ENCODE measurements around the gene RALGPS1.

Gene RALGPS1

DNA sequence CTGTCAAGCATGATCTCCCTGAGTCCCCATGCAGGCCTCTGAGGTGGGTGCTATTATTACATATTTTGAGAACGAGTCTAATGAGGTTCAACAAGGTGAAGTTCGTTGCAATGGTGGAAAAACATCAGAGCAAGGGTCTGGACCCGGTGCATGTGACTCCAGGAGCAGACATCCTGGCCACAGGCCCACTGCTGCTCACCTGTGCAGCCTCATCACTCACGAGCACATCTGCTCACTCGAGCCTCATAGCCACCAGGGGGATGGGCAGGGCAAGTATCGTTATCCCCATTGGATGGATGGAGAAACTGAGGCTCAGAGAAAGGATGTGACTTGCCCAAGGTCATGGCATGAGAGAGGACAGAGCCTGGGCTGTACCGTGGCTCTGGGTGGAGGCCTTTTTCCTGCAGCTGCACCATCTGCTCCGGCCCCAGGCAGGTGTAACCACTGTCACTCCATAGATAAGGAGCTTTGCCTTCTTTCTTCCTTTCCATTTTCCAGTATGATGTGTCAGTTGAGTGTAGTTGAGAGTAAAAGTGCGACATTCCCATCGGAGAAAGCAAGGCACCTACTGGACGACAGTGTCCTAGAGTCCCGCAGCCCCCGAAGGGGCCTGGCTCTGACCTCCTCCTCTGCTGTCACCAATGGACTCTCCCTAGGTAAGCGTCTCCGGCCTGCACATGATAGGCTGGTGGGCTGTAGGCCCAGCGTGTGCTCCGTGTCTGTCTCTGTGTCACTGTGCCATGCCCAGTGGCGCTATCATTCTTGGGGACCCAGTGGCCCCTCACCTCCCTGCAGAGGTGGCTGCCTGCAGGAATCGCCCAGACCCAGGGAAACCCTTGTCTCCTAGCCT is 281.6 kb downstream of the RALGPS1 start:
- DNase-seq = no peak

GRCh38 chr9:127196826-127197145 is 282.2 kb downstream of the RALGPS1 start:
- no peak for DNase-seq

GRCh38 chr9:127197186-127197860 is 282.7 kb downstream of the RALGPS1 start:
- DNase-seq = no peak

DNA sequence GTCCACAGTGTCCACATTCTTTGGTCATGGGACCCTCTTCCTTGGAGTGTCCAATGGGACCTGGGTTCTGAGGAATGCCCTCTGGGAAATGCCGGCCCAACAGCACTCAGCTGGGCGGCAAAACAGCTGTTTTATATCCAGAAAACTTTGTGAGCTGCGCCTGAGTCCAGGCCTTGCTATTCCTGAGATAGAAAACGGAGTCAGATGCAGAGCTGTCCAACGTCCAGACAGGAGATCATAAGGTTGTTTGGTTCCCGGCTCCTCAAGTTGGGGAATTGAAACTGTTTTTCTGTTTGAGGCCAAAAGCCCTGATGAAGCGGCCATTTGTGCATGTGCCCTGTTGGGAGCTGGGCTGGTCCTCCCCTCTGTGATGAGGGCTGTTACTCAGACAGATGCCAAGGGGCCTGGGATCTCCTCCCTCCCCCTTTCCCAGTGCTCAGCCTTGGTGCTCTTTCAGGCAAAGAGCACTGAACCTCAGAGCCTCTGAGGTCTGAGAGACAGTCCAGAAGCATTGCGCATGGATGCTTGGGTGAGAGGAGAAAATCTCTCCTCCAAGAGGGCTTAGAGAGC is 283.4 kb downstream of the RALGPS1 start:
- DNase-seq = no peak

GRCh38 chr9:127198587-127198986 is 284.0 kb downstream of the RALGPS1 start:
- no peak for DNase-seq

DNA sequence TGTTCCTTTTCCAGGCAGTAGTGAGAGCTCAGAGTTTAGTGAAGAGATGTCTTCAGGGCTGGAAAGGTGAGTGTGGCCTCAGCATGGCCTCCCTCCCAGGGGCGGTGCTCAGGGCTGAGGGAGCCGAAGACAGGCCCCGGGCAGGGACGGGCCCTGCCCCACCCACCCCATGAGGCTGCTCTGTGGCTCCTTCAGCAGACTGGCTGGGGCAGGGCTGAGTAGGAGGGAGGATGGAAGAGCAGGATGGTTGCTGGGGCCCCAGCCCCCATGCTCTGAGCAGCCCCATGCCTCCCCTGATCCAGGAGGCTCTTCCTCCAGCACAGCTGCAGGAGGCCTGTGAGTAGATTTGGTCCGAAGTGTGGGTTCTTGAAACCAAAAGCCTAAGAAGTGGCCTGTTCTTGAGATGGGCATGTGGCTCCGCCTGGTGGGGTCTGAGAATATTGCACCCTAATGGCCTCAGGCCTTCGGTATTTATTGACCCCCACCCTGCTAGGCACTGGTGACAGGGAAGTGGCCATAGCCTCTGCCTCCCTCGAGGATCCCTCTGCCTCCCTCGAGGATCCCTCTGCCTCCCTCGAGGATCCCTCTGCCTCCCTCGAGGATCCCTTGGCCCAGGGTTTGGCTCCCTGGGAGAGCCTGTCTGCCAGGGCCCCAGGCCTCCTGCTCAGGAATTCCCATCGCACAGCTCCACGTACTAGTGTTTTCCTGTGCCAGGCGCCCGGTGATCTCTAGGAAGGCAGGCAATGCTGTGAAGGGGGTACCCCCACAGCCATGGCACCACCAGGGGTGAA is 284.6 kb downstream of the RALGPS1 start:
- peak; percentile 5 to 71 for DNase-seq

DNA sequence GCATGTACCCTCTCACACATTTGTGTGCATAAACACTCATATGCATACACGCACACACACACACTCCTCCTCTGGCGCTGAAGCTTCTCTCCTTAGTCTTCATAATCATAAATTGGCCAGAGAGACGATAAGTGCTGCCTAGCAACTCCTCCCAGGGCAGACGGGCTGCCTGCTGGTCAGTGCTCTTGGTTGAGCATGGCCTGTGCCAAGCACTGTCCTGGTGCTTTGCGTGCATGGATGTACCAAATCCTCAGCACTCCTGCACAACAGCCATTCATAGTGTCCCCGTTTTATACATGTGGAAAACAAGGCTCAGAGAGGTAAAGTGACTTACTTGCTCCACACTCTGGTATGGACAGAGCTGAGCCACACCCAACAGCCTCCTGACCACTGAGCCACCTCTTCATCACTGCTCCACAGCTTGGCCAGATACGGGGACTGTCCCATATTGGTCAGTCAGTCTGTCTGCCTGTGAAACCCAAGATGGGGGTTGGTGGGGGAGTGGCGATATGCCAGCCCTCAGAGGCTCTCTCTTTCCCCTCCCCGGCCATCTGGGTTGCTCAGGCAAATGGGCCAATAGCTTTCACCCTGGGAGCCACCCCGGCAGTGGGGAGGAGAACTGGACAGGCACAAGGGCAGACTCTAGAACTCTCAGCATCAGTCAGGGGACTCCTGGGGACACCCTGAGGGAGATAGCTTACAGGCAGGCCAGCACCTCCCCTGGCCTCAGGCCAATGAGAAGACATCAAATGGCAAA is 285.7 kb downstream of the RALGPS1 start:
- no peak for DNase-seq

- no peak for DNase-seq
Measured at GRCh38 chr9:127201071-127201541, 286.5 kb downstream of the RALGPS1 start.

GRCh38 chr9:127201731-127202130 is 287.1 kb downstream of the RALGPS1 start:
- DNase-seq = no peak

DNA sequence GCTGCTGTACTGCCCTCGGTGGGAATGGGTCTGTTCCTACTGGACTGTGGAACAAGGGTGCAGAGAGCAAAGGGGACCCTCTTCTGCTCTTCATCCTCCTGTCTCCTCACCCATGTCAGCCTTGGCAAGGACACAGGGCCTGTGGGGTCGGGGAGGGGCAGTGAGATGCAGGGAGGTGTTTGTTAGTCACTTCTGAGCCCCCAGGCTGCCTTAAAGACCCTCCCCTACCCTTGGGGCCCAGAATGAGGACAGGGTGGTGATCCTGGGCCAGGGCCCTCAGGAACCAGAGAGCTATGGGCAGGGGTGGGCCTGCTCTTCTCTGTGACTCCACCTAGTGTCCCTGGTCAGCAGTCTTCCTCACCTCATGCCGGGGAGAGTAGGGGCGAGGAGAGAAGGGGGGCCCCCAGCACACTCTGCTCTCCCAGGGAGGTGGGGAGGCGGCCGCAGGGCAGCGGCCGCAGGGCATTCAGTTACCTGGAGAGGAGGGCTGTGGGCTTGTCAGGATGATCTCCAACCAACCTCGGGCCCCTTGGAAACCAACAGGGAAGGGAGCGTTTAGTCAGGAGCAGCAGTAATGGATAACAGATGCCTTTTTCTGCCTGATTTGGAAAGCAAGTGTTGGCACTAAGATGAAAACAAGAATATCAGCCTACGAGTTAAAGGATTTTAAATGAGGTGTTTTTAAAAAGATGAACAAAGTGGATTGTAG is 288.0 kb downstream of the RALGPS1 start:
- no peak for DNase-seq

DNA sequence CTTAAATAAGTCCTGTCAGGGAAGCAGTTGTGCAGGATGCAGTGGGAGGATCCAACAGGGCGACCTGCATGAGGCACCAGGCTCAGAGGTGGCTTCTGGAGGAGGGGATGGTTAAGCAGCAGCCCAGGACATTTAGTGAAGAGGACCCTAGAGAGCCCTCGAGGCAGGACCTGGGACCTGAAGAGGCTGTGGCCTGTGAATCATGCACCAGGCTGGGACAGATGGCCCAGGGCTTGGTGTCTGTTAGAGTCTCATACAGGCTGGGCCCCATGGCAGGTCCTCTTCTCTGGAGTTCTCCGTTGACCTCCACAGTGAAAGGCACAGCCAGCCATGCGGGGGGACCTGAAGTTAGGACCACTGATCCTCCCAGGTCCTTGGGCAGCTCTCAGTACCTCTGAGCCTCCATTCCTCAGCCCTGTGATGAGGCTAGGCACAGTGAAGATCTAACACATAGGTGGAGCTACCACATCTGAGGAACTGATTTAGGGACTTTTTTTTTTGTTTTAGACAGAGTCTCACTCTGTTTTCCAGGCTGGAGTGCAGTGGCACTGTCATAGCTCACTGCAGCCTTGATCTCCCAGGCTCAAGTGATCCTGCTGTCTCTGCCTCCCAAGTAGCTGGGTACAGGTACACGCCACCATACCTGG is 289.2 kb downstream of the RALGPS1 start:
- DNase-seq = no peak

DNA sequence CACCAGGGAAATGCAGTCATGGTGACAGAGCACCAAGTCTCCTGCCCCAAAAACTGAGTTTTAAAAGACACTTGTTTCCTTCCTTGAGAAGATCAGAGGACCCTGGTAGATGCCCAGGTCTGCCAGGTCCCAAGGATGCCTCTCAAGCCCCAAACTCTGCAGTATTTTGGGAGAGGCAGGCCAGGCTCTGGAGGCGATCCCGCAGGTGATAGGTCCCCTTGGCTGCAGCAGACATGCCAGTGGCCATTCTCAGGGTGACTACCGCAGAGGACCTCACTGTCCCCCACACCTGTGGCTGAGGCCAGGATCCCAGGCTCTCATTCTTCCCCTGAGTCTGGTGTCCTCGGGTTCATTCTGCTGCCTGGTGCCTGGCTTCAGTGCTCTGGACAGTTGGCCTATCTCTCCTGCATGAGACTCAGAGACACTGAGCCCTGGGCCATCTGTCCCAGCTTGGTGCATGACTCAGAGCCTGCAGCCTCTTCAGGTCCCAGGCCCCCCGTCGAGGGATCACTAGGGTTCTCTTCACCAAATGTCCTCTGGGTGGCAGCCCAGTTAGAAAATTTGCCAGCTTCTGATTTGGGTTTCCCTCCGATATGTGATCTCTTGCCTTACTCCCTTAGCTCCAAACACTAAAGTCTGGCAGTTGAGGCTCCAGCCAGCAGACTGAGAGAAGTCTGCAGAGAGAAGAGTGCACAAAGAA is 290.3 kb downstream of the RALGPS1 start:
- peak in 1 of 2 experiments; percentile 8 for DNase-seq

DNA sequence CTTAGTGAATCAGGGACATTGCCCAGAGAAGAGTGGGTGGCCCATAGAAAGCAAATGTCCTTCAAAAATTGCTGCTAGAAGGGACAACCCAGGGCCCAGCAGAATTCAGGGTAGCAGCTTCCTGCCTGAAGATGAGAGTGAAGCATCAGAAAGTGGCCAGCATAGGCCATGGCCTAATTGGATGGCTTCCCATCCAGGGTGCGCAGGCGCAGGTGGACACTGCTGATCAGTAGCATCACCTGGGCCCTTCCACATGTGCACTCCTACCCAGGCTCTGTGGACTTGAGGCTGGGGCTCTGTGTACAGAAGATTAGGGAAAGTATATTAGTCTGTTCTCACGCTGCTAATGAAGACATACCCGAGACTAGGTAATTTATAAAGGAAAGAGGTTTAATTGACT is 291.4 kb downstream of the RALGPS1 start:
- no peak for DNase-seq

GRCh38 chr9:127206666-127207065 is 292.1 kb downstream of the RALGPS1 start:
- no peak for DNase-seq

DNA sequence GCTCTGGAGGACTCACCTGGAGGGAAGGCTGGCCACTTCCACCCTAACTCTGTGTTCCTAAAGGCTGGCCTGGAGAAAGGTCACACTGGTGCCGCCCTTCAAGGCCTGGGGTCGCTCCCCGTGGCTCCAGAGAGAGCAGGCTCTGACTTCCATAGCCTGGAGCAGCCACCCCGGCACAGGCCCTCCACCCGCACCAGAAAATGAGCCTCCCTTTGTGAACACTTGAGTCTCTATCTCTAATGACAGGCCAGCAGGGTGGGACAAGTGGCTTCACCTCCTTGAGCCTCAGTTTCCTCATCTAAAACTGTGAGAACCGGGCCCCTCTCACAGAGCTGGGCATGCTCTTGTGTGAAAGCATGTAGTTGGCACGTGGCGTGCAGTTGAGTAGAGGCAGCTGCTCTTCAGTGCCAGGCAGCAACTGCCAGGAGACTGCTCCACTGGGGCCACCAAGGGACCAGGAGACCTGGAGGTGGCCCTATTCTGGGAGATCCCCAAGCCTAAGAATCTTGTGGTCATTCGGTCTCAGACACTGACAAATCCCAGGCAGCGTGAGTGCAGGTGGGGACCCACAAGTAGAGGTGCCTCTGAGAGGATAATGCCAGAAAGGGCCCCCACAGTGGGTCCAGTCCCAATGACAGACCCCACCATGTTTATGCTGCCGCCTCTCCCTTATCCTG is 293.3 kb downstream of the RALGPS1 start:
- no peak for DNase-seq

- DNase-seq = no peak
Measured at GRCh38 chr9:127208416-127208815, 293.8 kb downstream of the RALGPS1 start.

DNA sequence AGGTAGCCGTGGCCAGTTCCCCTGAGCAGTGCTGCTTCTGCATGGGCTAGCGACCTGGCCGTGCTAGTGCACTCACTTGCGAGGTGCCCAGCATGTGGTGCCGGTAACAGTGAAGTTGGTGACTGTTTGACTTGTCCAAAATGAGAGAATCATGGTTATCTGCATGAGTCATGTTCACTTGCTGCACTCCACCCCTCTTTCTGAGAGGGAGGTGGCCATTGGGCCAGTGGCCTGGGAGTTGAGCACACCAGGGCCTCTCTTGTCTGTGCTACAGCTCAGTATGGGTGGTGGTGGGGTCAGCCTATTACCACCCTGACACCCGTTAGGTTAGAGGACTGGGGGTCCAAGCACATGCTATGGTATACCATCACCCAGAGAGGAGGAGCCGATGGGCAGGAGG is 294.6 kb downstream of the RALGPS1 start:
- no peak for DNase-seq

GRCh38 chr9:127209948-127210640 is 295.5 kb downstream of the RALGPS1 start:
- DNase-seq = no peak
